ENCODE measurements around the gene LRRC41. TPM values are rescaled to one million over a fixed set of nuclear protein-coding genes. Genes with fewer than 3 reads are reported as not detected.

Gene LRRC41
- total RNA-seq, 1 experiment from 2014 or later = 38.1 TPM

DNA sequence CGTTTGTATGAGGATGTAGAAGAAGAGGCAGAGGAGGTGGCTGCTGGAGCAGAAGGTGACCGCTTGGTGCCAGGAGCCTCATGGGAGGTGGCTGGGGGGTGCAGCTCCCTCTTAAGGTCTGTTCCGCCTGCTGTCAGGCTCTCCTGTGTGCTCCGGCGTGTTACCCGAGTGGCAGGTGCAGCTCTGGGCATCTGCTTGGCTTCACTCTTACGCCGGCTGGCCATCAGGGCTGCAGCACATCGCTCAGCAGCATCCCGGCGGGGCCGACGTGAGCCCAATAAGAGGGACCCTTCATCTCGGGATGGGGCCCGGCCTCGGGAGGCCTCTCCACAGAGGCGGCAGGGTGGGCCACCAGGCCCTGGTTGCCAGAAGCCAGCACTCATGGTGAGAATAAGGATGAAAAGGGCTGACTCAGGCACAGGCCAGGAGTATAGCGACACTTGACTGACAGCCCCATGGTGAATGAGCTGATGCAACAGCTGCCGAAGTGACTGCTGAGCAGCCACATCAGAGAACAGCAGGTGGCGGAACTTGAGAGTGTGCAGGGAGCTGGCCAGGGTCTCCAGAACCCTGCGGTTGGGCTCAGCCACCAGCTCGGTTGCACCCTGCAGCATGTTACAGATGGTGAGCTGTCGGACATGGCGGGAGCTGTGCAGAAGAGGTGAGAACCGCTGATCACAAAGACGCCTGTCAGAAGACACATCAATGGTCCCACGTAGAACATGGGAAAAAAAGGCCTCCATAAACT lies 17.5 kb downstream of the LRRC41 start:
- intact Hi-C loops (cut with micrococcal nuclease) = no loop called here
- H3K27me3 ChIP-seq (ENCODE audit: insufficient read depth, low read length) = no peaks in the 10 kb centered on the region
- no peak overlapping the region for H3K4me2 ChIP-seq (ENCODE audit: low read length)
- CTCF ChIA-PET = no interaction called here
- ATAC-seq (peak; percentile 9; the same call in 1 of the 2 replicates), DNase-seq (ENCODE audit: low read depth, low spot score) (no peak)
- POLR2A ChIA-PET = no interaction called here
- no TSS peak for BruUV-seq (replicated peaks)
- no peaks in the 10 kb centered on the region for H3K9me3 ChIP-seq (ENCODE audit: control insufficient read depth in 1 of 2, insufficient read depth in 1 of 2, low read depth in 1 of 2, low read length in 2 of 2)
- TF ChIP-seq POLR2A (IDR thresholded peaks at IDR 0.05; ENCODE audit: borderline replicate concordance, extremely low read depth, insufficient read depth, insufficient read length) (no peak), ZNF274 (IDR thresholded peaks at IDR 0.05; ENCODE audit: low read depth, low read length) (no peak)
- TF ChIP-seq, protein P1, sequence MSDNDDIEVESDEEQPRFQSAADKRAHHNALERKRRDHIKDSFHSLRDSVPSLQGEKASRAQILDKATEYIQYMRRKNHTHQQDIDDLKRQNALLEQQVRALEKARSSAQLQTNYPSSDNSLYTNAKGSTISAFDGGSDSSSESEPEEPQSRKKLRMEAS (IDR thresholded peaks at IDR 0.05) = no peak
- TF ChIP-seq, protein P2, sequence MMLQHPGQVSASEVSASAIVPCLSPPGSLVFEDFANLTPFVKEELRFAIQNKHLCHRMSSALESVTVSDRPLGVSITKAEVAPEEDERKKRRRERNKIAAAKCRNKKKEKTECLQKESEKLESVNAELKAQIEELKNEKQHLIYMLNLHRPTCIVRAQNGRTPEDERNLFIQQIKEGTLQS (IDR thresholded peaks at IDR 0.05) = peak; percentile 49; the same call in 1 of the 2 replicates
- no peaks in the 10 kb centered on the region for H4K20me1 ChIP-seq (ENCODE audit: insufficient read depth)
- H3K79me2 ChIP-seq (ENCODE audit: insufficient read depth, low read length) = no peaks in the 10 kb centered on the region
- no peaks in the 10 kb centered on the region for H3K4me1 ChIP-seq (ENCODE audit: control insufficient read depth in 1 of 2, insufficient read depth in 2 of 2, low read length in 2 of 2)
- H3K9ac ChIP-seq (ENCODE audit: low read length) = no peak overlapping the region
- no peak overlapping the region for H3K4me3 ChIP-seq (replicated peaks in 1 of 2; ENCODE audit: low read depth in 1 of 2, low read length in 2 of 2)
- no peak overlapping the region for H3K27ac ChIP-seq (ENCODE audit: low read depth, low read length)
- no peaks in the 10 kb centered on the region for H3K9me2 ChIP-seq (ENCODE audit: insufficient read depth)
- H3K36me3 ChIP-seq (ENCODE audit: control insufficient read depth in 1 of 2, insufficient read depth in 2 of 2, low read length in 2 of 2) = peaks cover 2 to 5% of the 10 kb centered on the region in 2 experiments; a peak in 3 of 4 replicates
- RAD21 ChIA-PET (ENCODE audit: low non-redundant PET in 1 of 2, low total read pairs in 2 of 2, uncharacterized antibody in 2 of 2, unreplicated experiment in 2 of 2) = no interaction called here
- no peak overlapping the region for H2AFZ ChIP-seq (ENCODE audit: low read depth, low read length, poor library complexity, severe bottlenecking)

DNA sequence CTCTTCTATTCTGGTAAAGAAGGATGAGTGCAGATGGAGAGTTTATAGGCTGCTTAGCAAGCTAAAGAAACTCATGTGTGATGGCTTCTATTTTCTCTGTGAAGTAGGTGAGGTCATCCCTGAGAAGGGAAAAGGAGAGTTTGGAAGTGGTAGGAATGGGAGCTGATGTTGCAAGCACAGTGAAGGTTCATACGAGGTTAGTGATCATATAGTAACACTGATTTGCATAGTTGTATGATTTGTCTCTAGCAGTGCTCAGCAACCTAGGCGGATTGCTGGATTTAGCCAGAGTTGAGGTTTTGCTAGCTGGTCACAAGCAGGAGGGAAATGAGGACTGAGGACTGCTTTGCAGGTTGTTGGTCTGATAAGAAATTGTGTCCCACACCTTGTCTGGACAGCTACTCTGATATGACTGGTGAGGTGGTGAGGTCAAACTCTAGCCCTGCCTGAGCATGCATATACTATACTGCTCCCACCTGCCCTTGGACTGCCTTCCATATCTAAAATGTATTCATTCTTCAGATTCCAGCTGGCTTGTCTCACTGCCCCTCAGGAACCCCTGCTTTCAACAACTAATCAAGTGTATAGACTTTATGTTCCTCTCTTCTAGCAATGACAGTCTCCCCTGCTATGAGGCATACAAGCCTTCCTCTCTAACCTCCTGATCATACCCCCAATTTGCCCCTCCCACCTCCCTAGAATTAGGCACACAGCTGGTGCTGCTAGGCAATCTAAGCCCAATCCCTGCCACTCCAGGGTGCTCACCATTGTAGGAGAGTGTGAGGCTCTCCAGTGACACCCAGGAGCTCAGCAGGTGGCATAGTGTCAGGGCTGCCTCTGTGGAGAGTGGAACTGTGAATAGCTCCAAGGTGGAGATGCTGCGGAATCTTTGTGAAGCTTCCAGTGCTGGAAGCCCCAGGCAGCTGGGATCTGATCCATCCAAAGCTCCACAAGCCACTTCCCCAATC lies 18.5 kb downstream of the LRRC41 start:
- intact Hi-C loops (cut with micrococcal nuclease) = no loop called here
- Histone ChIP-seq H3K4me3 (replicated peaks in 1 of 2; ENCODE audit: low read depth in 1 of 2, low read length in 2 of 2) (no peak overlapping the region), H3K27me3 (ENCODE audit: insufficient read depth, low read length) (no peaks in the 10 kb centered on the region), H3K79me2 (ENCODE audit: insufficient read depth, low read length) (no peaks in the 10 kb centered on the region), H3K4me1 (ENCODE audit: control insufficient read depth in 1 of 2, insufficient read depth in 2 of 2, low read length in 2 of 2) (no peaks in the 10 kb centered on the region), H2AFZ (ENCODE audit: low read depth, low read length, poor library complexity, severe bottlenecking) (no peak overlapping the region), H3K9ac (ENCODE audit: low read length) (no peak overlapping the region), H4K20me1 (ENCODE audit: insufficient read depth) (no peaks in the 10 kb centered on the region), H3K9me2 (ENCODE audit: insufficient read depth) (no peaks in the 10 kb centered on the region), H3K9me3 (ENCODE audit: control insufficient read depth in 1 of 2, insufficient read depth in 1 of 2, low read depth in 1 of 2, low read length in 2 of 2) (no peaks in the 10 kb centered on the region), H3K36me3 (ENCODE audit: control insufficient read depth in 1 of 2, insufficient read depth in 2 of 2, low read length in 2 of 2) (peaks cover 3 to 13% of the 10 kb centered on the region in 2 experiments; a peak in 3 of 4 replicates), H3K4me2 (ENCODE audit: low read length) (no peak overlapping the region), H3K27ac (ENCODE audit: low read depth, low read length) (no peak overlapping the region)
- CTCF ChIA-PET = no interaction called here
- DNase-seq (ENCODE audit: low read depth, low spot score) (no peak), ATAC-seq (no peak)
- POLR2A ChIA-PET = interaction anchor here (1.2 kb wide), 1 partner anchor 9 kb away, joined by 7 read pairs; no protein-coding TSS in a partner anchor
- RAD21 ChIA-PET (ENCODE audit: low non-redundant PET in 1 of 2, low total read pairs in 2 of 2, uncharacterized antibody in 2 of 2, unreplicated experiment in 2 of 2) = no interaction called here
- no TSS peak for BruUV-seq (replicated peaks)
- TF ChIP-seq ZNF274 (IDR thresholded peaks at IDR 0.05; ENCODE audit: low read depth, low read length) (no peak), POLR2A (IDR thresholded peaks at IDR 0.05; ENCODE audit: borderline replicate concordance, extremely low read depth, insufficient read depth, insufficient read length) (no peak), SIN3A (IDR thresholded peaks at IDR 0.05; ENCODE audit: low read depth) (no peak), CBX3 (IDR thresholded peaks at IDR 0.05; ENCODE audit: low read depth) (no peak), POLR2AphosphoS5 (IDR thresholded peaks at IDR 0.05; ENCODE audit: low read depth, low read length) (no peak), EZH2 (IDR thresholded peaks at IDR 0.05) (no peak)
- TF ChIP-seq, protein P3, sequence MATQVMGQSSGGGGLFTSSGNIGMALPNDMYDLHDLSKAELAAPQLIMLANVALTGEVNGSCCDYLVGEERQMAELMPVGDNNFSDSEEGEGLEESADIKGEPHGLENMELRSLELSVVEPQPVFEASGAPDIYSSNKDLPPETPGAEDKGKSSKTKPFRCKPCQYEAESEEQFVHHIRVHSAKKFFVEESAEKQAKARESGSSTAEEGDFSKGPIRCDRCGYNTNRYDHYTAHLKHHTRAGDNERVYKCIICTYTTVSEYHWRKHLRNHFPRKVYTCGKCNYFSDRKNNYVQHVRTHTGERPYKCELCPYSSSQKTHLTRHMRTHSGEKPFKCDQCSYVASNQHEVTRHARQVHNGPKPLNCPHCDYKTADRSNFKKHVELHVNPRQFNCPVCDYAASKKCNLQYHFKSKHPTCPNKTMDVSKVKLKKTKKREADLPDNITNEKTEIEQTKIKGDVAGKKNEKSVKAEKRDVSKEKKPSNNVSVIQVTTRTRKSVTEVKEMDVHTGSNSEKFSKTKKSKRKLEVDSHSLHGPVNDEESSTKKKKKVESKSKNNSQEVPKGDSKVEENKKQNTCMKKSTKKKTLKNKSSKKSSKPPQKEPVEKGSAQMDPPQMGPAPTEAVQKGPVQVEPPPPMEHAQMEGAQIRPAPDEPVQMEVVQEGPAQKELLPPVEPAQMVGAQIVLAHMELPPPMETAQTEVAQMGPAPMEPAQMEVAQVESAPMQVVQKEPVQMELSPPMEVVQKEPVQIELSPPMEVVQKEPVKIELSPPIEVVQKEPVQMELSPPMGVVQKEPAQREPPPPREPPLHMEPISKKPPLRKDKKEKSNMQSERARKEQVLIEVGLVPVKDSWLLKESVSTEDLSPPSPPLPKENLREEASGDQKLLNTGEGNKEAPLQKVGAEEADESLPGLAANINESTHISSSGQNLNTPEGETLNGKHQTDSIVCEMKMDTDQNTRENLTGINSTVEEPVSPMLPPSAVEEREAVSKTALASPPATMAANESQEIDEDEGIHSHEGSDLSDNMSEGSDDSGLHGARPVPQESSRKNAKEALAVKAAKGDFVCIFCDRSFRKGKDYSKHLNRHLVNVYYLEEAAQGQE (IDR thresholded peaks at IDR 0.05; ENCODE audit: low read depth) = no peak
- TF ChIP-seq, protein P4, sequence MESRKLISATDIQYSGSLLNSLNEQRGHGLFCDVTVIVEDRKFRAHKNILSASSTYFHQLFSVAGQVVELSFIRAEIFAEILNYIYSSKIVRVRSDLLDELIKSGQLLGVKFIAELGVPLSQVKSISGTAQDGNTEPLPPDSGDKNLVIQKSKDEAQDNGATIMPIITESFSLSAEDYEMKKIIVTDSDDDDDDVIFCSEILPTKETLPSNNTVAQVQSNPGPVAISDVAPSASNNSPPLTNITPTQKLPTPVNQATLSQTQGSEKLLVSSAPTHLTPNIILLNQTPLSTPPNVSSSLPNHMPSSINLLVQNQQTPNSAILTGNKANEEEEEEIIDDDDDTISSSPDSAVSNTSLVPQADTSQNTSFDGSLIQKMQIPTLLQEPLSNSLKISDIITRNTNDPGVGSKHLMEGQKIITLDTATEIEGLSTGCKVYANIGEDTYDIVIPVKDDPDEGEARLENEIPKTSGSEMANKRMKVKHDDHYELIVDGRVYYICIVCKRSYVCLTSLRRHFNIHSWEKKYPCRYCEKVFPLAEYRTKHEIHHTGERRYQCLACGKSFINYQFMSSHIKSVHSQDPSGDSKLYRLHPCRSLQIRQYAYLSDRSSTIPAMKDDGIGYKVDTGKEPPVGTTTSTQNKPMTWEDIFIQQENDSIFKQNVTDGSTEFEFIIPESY (IDR thresholded peaks at IDR 0.05; ENCODE audit: extremely low read depth, insufficient replicate concordance, low read length) = no peak
